ENCODE data around the gene ZNF485. TPM values are rescaled to one million over a fixed set of nuclear protein-coding genes. Genes with fewer than 3 reads are reported as not detected.

Gene ZNF485
- total RNA-seq, 1 experiment from 2014 or later = 7.3 TPM

GRCh38 chr10:43667317-43667731 lies 61.1 kb downstream of the ZNF485 start:
- CTCF ChIA-PET = no interaction called here
- H3K4me1 Mint-ChIP-seq (ENCODE audit: low read depth, unreplicated experiment) = peaks cover 5% of the 10 kb centered on the region
- no peak overlapping the region for H3K4me3 Mint-ChIP-seq (ENCODE audit: unreplicated experiment)
- Histone ChIP-seq H3K4me1 (no peaks in the 10 kb centered on the region), H3K36me3 (ENCODE audit: control insufficient read depth, insufficient read depth, low read length) (no peaks in the 10 kb centered on the region), H3K27me3 (replicated peaks; ENCODE audit: control insufficient read depth, insufficient read depth, low read length) (no peaks in the 10 kb centered on the region), H3K9me3 (no peaks in the 10 kb centered on the region), H3K4me3 (ENCODE audit: low read depth, low read length) (no peak overlapping the region)
- no peaks in the 10 kb centered on the region for H3K36me3 Mint-ChIP-seq (ENCODE audit: insufficient read depth, unreplicated experiment)
- TF ChIP-seq CTCF (IDR thresholded peaks at IDR 0.05; ENCODE audit: insufficient read depth in 1 of 2, low read depth in 1 of 2, low read length in 1 of 2, severe bottlenecking in 1 of 2, unreplicated experiment in 1 of 2) = no peak
- POLR2A ChIA-PET = no interaction called here
- H3K9me3 Mint-ChIP-seq (ENCODE audit: unreplicated experiment) = peaks cover 10% of the 10 kb centered on the region
- no peak overlapping the region for H3K27ac Mint-ChIP-seq (ENCODE audit: unreplicated experiment)
- no TSS peak for BruUV-seq (replicated peaks)
- H3K27me3 Mint-ChIP-seq (ENCODE audit: insufficient read depth, unreplicated experiment) = peaks cover 19% of the 10 kb centered on the region
- intact Hi-C loops (cut with micrococcal nuclease; ENCODE audit: unreplicated experiment) = no loop called here
- no peak for DNase-seq

Other genes with a start within 250 kb of the ZNF485 start
- not detected in 2 replicates for gene FXYD4, start 234.8 kb upstream of the ZNF485 start, total RNA-seq (2022)
- gene HNRNPF, start 197.3 kb upstream of the ZNF485 start, total RNA-seq (2022) = 405 and 423 TPM in 2 replicates
- 5.0 and 6.5 TPM in 2 replicates for gene ZNF487, start 169.3 kb upstream of the ZNF485 start, total RNA-seq (2022)
- gene ZNF239, start 31.8 kb upstream of the ZNF485 start, total RNA-seq (2022) = 15.2 and 16.4 TPM in 2 replicates
- 25.3 and 30.3 TPM in 2 replicates for gene ZNF32, start 42.4 kb downstream of the ZNF485 start, total RNA-seq (2022)